Dendritic cell treated with granulocyte-macrophage colony-stimulating factor and Interleukin-4, amounts not matched to agents 40 ng/mL and 50 ng/mL, for 4 days (primary cell): ENCODE data around the gene HLA-E.
"Not testable (repeated sequence)": the region's sequence is repeated elsewhere in the genome, so short reads cannot be mapped to it uniquely, and the experiment has no call there.

ENCODE experiments used
- H3K27ac Mint-ChIP-seq: one replicate; pipeline ENCODE4 v1.8.0; 2022; ENCODE audit warnings: mild to moderate bottlenecking, mixed read lengths
- H3K27me3 Mint-ChIP-seq: one replicate; pipeline ENCODE4 v1.8.0; 2022; ENCODE audit warnings: mild to moderate bottlenecking, mixed read lengths
- H3K36me3 Mint-ChIP-seq: one replicate; pipeline ENCODE4 v1.8.0; 2022; ENCODE audit warnings: low read depth, mixed read lengths
- H3K4me1 Mint-ChIP-seq: one replicate; pipeline ENCODE4 v1.8.0; 2022; ENCODE audit warnings: low read depth, mixed read lengths
- H3K4me3 Mint-ChIP-seq: one replicate; pipeline ENCODE4 v1.8.0; 2022; ENCODE audit warnings: mild to moderate bottlenecking, moderate library complexity, mixed read lengths
- H3K9me3 Mint-ChIP-seq: one replicate; pipeline ENCODE4 v1.8.0; 2022; ENCODE audit warnings: mixed read lengths
- intact Hi-C: fragments of 100-400 bp; cut with micrococcal nuclease; formaldehyde crosslinking; loops from one replicate; pipeline ENCODE4 v1.15.0; 2022

HLA-E gene

DNA sequence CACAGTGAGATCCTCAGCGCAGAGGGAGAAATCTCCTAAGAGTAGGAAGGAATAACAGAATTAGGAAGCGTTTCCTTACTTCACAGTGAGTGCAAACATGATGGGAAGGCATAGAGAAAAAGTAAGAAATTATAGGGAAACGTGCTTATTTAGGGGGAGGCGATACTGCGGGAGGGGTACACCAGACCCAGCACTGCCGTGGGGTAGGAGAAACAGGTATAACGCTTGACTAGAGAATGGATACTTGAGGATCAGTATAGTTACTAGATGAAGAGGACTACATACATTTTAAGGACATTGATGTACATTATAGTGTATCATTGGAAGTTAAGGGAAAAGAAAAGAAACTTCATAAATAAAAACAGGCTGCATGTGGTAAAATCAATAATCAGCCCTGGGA, 26.8 kb upstream of the HLA-E start:
- Mint-ChIP-seq H3K9me3 (peaks cover 14% of the 10 kb centered on the region), H3K4me3 (no peak overlapping the region), H3K27ac (no peak overlapping the region), H3K36me3 (no peaks in the 10 kb centered on the region), H3K27me3 (peaks cover 97% of the 10 kb centered on the region), H3K4me1 (peaks cover 53% of the 10 kb centered on the region)
- intact Hi-C loops, result no loop called here

DNA sequence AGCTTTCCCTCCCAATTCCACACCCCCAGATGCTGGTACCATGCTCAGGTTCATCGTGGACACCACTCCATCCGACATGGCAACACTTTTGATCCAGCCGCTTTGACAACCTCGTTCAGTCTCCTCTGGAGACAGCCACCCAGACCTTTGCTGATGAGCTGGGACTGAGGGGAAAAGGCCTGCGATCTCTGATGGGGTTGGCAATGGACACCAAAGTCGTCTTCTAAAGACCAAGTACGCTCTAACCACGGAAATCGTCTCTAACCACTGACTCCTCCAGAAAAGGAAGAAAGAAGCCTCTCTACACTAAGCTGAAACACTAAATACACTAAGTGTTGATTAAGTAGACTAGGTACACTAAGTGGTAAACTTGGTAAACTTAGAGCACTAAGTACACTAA, 26.1 kb upstream of the HLA-E start:
- H3K27me3 Mint-ChIP-seq, result peaks cover 94% of the 10 kb centered on the region
- no peaks in the 10 kb centered on the region for H3K36me3 Mint-ChIP-seq
- no peak overlapping the region for H3K4me3 Mint-ChIP-seq
- peaks cover 14% of the 10 kb centered on the region for H3K9me3 Mint-ChIP-seq
- intact Hi-C loops, result no loop called here
- H3K27ac Mint-ChIP-seq, result no peak overlapping the region
- peaks cover 53% of the 10 kb centered on the region for H3K4me1 Mint-ChIP-seq

DNA sequence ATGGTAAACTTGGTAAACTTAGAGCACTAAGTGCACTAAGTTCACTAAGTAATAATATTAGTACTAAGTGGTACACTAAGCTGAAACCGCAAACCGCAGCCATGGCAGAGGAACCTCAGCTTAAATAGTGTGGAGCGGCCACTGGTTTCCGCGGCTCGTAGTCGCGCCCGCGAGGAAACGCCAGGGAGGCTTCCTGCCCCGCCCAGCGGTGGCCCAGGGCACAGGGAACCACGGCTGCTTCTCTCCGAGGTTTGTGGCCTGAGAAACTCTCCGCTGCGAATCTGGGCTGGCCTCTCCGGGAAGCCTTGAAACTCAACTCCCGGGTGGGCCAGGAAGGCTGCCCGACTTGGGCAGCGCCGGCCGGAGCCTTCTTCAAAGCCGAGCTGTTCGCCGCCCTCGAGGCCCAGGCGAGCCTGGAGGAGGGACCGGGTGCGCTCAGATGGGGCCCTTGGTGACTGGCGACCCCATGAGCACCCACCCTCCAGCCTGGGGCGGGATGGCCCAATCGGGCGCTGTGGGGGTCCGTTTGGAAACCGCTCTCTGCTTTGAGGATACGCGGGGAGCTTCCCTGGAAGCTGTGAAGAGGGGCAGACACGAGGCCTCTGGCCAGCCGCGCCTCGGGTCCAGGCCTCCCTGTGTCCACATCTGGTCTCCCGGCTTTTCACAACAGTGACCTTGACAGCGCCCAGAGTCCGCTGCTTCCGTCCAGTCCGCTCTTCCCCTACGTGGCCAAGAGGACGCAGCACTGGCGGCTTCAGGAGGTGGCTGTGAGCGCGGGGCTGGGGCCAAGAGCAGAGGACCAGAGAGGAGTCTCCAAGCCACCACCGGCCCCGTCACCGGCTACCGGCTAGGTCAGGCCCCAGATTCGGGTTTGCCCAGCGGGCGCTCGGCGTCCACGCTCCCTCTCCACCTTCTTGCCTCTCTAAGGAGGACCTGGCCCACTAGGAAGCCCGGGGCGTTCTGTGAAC, 25.4 kb upstream of the HLA-E start:
- Mint-ChIP-seq H3K36me3 (no peaks in the 10 kb centered on the region), H3K4me1 (peaks cover 53% of the 10 kb centered on the region), H3K27me3 (peaks cover 92% of the 10 kb centered on the region), H3K27ac (no peak overlapping the region), H3K4me3 (peak overlapping the region; percentile 30), H3K9me3 (peaks cover 7% of the 10 kb centered on the region)
- intact Hi-C loops, result no loop called here

DNA sequence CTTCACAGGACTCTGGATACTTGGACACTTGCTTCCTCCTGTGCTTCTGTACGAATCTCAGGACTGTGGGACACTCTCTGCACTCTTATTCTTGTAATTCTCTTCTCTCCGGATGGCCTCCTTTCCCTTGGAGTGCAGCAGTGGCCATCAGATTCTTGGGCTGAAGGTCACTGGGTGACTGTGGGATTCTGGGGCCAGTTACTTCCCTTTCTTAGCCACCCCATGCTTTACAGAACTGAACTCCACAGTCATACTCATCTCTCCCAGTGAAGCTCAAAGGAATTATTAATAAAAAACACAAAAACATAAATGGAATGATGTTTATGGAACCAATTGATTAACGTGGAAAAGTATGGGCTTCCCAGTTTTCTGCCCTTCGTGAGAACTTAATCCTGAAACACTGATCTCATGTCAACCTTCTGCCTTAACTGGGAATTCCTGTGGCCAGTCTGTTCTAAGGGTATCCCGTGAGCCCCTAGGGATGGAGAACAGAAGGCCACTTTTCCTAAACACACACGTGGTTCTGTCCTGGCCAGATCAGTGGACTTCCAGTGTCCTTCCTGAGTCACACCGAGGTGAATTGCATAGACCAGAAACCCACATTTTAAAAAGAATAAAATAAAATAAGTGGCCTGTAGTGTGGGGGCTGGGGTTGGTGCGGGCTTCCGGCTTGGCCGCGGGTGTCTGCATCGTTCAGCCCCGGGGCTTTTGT, 23.6 kb upstream of the HLA-E start:
- Mint-ChIP-seq H3K4me1 (peaks cover 53% of the 10 kb centered on the region), H3K27me3 (peaks cover 89% of the 10 kb centered on the region), H3K4me3 (no peak overlapping the region), H3K36me3 (no peaks in the 10 kb centered on the region), H3K9me3 (no peaks in the 10 kb centered on the region), H3K27ac (peak overlapping the region; percentile 23)
- intact Hi-C loops, result no loop called here

DNA sequence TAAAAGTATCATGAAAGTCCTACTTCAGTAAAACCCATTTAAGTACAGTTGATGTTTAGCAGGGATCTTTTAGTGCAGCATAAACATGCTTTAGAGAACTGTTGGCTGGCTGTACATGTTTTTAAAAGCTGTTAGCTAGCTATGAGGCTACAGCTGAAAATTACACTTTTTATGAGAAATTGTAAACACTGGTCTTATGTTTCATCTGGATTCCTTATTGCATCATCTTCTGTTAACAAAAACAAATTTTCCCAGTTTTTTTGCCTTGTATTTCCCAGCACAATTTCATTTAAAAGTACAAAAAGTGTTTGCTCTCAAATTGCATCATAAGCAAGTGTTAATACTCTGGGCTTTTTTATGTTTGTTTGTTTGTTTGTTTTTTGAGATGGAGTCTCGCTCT, 18.3 kb upstream of the HLA-E start:
- Mint-ChIP-seq H3K27me3 (peaks cover 87% of the 10 kb centered on the region), H3K4me1 (peaks cover 14% of the 10 kb centered on the region), H3K4me3 (no peak overlapping the region), H3K9me3 (no peaks in the 10 kb centered on the region), H3K27ac (no peak overlapping the region), H3K36me3 (no peaks in the 10 kb centered on the region)
- intact Hi-C loops, result no loop called here

DNA sequence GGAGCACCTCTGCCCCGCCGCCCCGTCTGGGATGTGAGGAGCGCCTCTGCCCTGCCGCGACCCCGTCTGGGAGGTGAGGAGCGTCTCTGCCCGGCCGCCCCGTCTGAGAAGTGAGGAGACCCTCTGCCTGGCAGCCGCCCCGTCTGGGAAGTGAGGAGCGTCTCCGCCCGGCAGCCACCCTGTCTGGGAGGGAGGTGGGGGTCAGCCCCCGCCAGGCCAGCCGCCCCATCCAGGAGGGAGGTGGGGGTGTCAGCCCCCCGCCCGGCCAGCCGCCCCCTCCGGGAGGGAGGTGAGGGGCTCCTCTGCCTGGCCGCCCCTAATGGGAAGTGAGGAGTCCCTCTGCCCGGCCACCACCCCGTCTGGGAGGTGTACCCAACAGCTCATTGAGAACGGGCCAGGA, 14.2 kb upstream of the HLA-E start:
- intact Hi-C loops, H3K4me3 Mint-ChIP-seq, H3K4me1 Mint-ChIP-seq, H3K9me3 Mint-ChIP-seq, H3K36me3 Mint-ChIP-seq, H3K27ac Mint-ChIP-seq: not testable (repeated sequence)
- peaks cover 90% of the 10 kb centered on the region for H3K27me3 Mint-ChIP-seq

GRCh38 chr6:30480536-30481156, 8.7 kb upstream of the HLA-E start:
- intact Hi-C loops, result loop anchor here (5.0 to 10.0 kb wide), 2 partner anchors 132 to 244 kb away; partner anchors contain the start of gene TUBB
- no peak overlapping the region for H3K4me3 Mint-ChIP-seq
- H3K36me3 Mint-ChIP-seq, result no peaks in the 10 kb centered on the region
- no peaks in the 10 kb centered on the region for H3K9me3 Mint-ChIP-seq
- peaks cover 21% of the 10 kb centered on the region for H3K4me1 Mint-ChIP-seq
- H3K27me3 Mint-ChIP-seq, result peaks cover 78% of the 10 kb centered on the region
- H3K27ac Mint-ChIP-seq, result no peak overlapping the region

- Mint-ChIP-seq H3K36me3 (no peaks in the 10 kb centered on the region), H3K27ac (no peak overlapping the region), H3K9me3 (no peaks in the 10 kb centered on the region), H3K4me1 (peaks cover 21% of the 10 kb centered on the region), H3K27me3 (peaks cover 72% of the 10 kb centered on the region), H3K4me3 (no peak overlapping the region)
- intact Hi-C loops, result loop anchor here (5.0 to 10.0 kb wide), 2 partner anchors 131 to 243 kb away; partner anchors contain the start of gene TUBB
These were observed 7.9 kb upstream of the HLA-E start for GRCh38 chr6:30481211-30481964.

GRCh38 chr6:30481965-30482644, 7.2 kb upstream of the HLA-E start:
- Mint-ChIP-seq H3K4me1 (peaks cover 21% of the 10 kb centered on the region), H3K27me3 (peaks cover 65% of the 10 kb centered on the region), H3K4me3 (peak overlapping the region; percentile 44)
- not testable (repeated sequence) for H3K36me3 Mint-ChIP-seq, H3K9me3 Mint-ChIP-seq, H3K27ac Mint-ChIP-seq
- intact Hi-C loops, result loop anchor here (1.0 to 10.0 kb wide), 5 partner anchors 63 to 243 kb away; partner anchors contain the start of genes DHX16 and TUBB

DNA sequence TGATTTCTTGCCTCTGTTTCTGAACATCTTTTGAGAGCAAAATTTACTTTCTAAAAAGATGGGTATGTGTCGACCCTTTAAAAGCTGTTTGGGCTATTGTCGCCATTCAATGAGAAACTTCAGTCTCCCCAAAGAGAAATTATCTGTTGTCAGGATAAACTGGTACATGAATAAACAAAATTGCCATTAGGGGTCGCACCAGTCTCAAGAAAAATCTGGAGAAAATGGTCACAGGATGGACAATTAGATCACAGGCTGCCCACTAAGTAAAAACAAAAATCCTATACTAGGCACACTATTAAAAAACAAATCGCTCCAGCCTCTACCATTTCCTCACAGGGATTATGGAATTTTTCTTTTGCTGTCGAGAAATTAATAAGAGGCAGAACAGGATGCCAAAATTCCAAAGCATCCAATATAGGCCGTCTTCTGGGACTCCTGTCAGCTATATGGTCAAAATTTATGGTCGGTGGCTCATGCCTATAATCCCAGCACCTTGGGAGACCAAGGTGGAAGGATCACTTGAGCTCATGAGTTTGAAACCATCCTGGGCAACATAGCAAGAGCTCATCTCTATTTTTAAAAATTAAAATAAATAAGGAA, 5.5 kb upstream of the HLA-E start:
- no peaks in the 10 kb centered on the region for H3K36me3 Mint-ChIP-seq

DNA sequence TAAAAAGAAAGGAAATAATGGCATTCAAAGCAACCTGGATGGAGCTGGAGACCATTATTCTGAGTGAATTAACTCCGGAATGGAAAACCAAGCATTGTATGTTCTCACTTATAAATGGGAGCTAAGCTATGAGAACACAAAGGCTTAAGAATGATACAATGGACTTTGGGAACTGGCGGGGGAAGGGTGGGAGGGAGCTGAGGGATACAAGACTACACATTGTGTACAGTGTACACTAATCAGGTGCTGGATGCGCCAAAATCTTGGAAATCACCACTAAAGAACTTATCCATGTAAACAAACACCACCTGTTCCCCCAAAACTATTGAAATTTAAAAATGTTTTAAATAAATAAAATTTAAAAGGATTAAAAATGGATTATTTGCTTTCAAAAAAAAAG, 4.1 kb upstream of the HLA-E start:
- Mint-ChIP-seq H3K9me3 (no peaks in the 10 kb centered on the region), H3K27me3 (peaks cover 36% of the 10 kb centered on the region), H3K4me1 (peaks cover 31% of the 10 kb centered on the region), H3K4me3 (no peak overlapping the region), H3K36me3 (peaks cover 12% of the 10 kb centered on the region), H3K27ac (no peak overlapping the region)
- intact Hi-C loops, result loop anchor here (10.0 kb wide), 1 partner anchor 240 kb away; the partner anchor contains the start of gene TUBB

More for the DNA sequence above, 5.5 kb upstream of the HLA-E start:
- H3K9me3 Mint-ChIP-seq, result no peaks in the 10 kb centered on the region
- H3K4me1 Mint-ChIP-seq, result peaks cover 29% of the 10 kb centered on the region
- intact Hi-C loops, result loop anchor here (2.0 to 10.0 kb wide), 4 partner anchors 61 to 241 kb away; partner anchors contain the start of genes DHX16 and TUBB
- peaks cover 49% of the 10 kb centered on the region for H3K27me3 Mint-ChIP-seq
- H3K27ac Mint-ChIP-seq, result no peak overlapping the region
- no peak overlapping the region for H3K4me3 Mint-ChIP-seq

DNA sequence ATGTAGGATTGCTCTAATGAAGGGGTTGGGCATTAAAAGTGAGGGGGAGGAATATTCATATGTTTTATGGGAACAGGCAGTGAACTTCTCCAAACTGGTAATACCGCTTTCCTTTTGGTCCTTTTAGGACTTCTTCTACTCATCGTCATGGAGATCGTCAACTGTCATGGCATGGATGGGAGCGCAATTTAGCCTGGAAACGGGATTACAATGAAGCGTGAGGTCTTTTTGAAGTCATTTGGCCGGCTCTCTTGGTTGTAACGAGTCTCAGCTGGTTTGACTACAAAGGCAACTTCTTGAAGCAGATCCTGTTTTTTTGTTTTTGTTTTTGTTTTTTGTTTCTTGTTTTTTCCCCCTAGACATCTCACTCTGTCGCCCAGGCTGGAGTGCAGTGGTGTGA, 1.4 kb upstream of the HLA-E start:
- intact Hi-C loops, result loop anchor here (10.0 kb wide), 1 partner anchor 237 kb away; the partner anchor contains the start of gene TUBB
- no peaks in the 10 kb centered on the region for H3K9me3 Mint-ChIP-seq
- H3K4me3 Mint-ChIP-seq, result no peak overlapping the region
- H3K27me3 Mint-ChIP-seq, result peaks cover 11% of the 10 kb centered on the region
- peaks cover 39% of the 10 kb centered on the region for H3K36me3 Mint-ChIP-seq
- H3K27ac Mint-ChIP-seq, result peak overlapping the region; percentile 41
- H3K4me1 Mint-ChIP-seq, result peaks cover 36% of the 10 kb centered on the region
